ENCODE data around the gene OR5H1.

Gene OR5H1

GRCh38 chr3:98182196-98182595 is 51.7 kb downstream of the OR5H1 start:
- intact Hi-C loops (cut with DNase I) = no loop called here
- DNase-seq = no peak

DNA sequence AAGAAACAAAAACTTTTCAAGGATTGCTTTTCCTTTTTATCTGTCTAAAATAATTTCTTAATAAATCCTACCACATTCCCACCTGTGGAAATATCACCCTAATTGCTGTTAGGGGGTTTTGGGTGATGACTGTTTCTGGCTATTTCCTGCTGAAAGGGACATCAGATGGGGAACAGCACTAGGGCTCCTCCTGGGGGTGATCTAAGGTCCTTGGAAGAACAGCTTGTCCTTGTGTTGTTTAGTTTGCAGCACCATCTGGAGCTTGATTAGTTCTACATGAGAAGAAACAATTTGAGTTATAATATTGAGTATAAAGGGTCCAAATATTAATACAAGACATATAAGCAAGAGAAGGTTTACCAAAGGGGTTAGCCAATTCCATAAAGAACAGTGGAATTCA is 54.7 kb downstream of the OR5H1 start:
- no peak for DNase-seq
- intact Hi-C loops (cut with DNase I) = loop anchor here (5.0 kb wide), 1 partner anchor 147 kb away; no protein-coding TSS in a partner anchor
